ENCODE measurements around the gene SLC29A1.
"Not testable (repeated sequence)": the region's sequence is repeated elsewhere in the genome, so short reads cannot be mapped to it uniquely, and the experiment has no call there.

SLC29A1 gene

DNA sequence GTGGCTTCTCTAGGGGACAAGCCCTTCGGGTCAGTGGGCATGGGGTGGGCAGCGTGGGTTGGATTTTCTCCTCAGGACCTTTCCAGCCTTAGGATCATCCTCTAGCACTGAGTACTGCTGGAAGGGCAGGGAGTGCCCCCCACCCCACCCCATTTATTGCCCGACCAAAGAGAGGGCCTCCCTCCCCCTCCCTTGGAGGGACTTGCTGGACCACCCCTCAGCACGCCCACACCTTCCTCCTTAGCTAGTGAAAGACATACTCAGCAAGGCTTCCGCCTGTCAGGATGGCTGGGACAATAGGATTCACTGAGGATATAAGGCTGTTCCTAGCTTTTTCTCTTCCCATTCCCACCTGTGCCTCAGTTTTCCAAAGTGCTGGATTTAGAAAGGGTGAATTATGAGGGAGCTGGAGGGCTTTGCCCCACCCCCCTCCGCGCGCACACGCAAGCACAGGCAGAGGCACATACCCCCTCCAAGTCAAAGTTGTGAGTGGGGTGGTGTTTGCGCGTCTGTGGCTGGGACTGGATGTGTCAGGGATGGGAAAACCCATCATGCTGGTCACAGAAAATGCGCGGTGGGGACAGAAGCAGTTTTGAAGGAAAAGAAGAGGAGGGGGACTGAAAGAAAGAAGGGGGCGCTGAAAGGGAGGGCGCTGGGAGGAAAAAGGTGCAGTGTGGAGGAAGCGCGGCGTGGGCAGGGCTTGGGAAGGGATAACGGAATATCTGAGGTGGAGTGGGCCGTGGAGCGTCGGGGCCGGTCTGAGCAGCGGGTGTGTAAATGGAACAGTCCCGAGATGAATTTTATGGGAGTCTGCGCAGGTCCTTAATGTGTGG, 693 bp upstream of the SLC29A1 start:
- DNase-seq (ENCODE audit: low read depth) = no peak

DNA sequence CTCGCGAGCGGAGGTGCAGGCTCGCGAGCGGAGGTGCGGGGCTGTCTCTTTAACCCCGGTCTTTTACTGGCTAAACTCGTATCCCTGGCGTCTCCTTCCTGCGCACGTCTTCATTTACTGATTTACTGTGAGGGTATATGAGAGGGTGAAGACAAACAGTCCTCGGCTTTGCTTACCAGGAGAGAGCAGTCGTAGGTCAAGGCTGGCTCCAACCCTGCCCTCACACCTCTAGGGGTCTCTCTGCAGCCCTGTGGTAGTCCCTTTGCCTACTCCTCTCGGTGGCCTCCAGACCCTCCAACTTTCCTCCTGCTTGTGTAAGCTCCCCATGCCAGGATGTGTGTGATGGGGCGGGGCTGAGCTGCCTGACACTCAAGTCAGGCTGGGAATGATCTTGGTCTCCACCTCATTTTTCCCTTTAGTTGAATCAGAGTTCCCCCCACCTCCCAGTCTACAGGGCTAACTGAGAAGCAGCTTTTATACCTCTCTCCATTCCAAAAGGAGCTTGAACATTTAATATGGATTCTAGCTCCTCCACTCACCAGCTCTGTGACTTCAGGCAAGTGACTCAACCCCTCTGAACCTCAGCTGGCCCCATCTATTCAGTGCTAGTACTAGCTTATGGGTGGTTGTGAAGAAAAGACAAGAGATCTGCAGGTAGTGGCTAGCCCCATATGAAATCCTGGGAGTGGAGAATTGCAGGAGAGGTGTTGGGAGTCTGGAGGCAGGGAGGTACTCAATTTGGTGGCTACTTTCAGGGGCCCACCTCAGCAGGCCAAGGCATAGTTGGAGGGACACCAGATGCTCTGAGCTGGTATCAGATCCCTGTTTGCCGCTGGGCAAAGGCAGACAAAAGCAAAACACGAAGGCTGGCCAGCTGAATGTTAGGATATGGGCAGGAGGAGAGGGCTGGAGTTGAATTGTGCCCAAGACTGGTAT, 902 bp downstream of the SLC29A1 start:
- DNase-seq (ENCODE audit: low read depth) = no peak

DNA sequence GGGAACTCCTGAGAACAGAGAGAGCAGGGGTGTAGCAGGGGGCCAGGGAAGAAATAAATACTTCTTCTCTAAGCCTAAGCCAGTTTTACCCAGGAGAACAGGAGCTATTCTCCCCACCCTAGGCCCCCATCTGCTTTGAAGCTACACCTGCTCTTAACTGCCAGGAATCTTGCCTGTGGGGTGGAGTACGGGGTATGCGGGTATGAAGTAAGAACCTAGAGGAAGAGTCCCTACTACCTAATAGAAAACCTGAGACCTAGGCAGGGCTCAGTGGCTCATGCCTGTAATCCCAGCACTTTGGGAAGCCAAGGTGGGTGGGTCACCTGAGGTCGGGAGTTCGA, 1.5 kb downstream of the SLC29A1 start:
- DNase-seq (ENCODE audit: low read depth) = no peak

DNA sequence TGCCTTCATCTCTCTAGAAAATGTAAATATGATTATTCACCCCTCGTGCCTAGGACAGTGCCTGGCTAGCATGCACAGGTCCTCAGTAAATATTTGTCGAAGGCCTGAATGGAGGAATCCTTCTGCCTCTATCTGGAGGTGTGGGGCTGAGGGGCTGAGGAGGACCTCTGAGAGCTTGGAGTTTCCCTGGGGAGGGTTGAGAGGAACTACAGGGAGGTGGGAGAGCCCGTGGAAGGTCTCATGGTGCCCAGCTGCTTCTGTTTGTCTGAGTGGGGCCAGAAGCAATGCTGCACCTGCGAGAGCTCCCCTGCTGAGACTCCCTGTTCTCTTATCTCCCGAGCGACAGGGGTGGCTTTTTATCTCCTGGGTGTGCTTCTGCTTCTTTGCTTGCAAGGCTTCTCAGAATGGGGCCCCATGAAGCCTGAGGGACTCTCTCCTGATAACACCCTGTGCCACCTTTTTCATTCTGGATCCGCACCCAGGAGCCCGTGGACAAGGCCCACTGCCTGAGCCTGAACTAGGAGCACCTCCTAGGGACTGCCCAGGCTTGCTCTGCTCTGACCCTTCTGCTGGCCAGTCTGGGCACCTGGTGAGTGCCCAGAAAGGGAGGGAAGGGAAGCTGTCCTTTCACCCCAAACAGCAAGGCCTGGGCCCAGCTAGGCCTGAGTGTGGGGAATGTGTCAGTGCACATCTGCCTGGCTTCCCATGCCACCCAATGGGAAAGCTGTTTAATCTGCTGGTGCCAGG, 2.4 kb downstream of the SLC29A1 start:
- DNase-seq (ENCODE audit: low read depth) = no peak

DNA sequence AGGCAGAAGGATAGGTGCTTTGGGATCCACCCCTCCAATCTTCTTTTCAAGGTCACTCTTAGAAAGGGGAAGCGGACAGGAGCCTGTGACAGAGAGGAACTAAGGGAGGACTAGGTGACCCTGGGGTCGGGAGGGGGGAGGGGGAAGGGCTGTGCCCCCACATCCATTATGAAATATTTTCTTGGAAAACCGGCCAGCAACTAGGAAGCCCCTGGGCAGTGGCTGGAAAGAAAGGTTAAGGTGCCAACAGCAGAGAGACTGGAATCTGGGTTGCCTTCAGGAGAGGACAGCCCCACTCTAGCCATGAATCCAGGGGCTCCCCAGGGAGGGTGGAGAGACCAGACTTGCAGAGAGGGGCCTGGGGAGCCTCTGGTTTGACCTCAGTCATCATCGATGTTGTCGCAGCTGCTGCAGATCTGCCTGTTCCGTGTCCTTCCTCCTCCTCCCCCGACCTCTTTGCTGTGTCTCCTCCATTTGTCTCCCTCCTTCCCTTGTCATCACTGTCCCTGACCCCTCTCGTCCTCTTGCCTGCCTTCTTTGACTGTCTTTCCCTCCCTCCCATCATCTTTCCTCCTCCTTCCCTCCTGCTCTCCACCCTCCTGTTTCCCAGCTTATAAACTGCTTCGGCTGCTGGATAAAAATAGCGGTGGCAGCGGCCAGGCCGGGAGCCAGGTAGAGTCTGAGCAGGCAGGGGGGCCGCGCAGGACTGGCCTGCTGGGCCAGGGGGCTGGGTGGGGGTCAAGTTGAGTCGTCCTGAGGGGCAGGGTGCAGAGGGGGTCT, 3.2 kb downstream of the SLC29A1 start:
- no peak for DNase-seq (ENCODE audit: low read depth)

DNA sequence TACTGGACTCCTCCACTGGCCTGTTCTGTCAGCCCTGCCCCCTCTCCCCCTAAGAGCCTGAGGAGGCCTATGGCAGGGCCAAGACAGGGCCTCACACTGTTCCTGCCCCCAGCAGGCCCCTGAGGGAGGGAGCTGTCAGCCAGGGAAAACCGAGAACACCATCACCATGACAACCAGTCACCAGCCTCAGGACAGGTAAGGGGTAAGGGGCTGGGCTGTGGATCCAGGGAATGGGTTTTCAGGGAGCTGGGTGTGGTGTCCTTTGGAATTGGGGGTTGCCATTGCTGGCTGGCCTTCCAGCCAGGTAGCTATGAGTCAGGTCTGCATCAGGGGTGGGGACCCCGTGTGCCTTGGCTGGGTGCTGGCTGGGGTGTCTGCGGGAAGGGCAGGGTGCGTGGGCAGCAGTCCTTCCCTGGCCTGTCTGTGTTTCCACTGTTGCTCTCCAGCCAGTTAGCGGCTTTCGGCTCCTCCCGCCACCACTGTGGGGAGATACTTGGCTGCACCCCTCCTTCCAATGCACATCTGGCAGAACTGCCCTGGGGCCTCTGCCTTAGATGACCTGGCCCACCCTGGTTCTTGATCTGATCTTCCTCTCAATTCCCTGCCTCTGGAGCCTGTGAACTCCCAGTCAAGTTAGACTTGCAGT, 3.9 kb downstream of the SLC29A1 start:
- DNase-seq (ENCODE audit: low read depth) = no peak

DNA sequence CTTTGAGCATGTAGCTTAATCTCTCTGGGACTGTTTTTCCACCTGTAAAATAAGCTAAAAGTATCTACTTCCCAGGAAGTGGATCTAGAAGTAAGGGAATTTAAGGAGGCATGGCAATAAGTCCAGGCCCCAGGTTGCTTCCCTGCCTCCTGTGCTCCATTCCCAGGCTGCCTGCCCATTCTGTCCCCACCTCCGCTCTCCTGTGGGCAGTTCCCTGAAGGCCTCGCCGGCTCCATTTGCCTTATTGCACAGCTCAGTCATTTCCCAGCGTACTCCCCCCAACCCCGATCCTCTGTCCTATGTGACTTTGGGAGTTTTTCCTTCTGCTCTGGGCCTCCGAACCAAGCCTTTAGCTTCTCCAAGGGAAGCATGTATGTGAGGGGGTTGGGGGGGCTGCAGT, 4.6 kb downstream of the SLC29A1 start:
- DNase-seq (ENCODE audit: low read depth) = no peak

DNA sequence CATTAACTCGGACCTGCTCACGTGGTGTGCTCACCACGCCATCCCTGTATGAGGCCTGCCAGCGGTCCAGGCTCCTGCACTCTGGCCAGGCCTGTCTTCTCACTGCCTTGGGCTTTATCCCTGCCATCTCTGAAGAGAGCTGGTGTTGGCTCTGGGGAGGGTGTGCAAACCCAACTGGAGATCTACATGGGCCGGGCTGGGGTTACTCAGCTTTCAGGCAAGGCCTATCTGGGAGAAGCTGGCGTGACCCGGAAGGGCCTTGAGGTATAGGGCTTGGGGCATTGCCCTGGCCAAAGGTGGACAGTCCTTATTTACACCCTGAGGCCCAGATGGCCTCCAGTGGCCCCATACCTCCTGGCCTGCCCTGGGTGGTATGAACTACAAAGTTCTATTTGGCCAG, 5.0 kb downstream of the SLC29A1 start:
- no peak for DNase-seq (ENCODE audit: low read depth)

DNA sequence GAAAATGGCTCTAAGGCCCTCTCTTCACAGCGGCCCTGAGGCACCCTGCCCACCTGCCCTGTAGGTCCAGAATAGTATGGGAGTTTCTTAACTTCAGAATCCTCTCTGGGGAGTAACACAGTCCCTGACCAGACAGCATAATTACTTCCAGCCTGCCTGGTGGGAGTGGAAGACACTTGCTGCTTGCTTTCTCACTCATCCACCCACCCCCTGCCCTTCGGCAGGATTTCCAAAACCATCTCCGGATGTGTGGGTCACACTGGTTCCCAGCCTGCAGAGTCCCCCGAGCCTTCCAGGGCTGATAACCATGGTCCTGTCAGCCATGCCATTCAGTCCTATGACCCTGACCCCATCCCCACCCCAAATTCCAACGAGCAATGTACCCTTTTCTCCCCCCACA, 5.4 kb downstream of the SLC29A1 start:
- DNase-seq (ENCODE audit: low read depth) = no peak

DNA sequence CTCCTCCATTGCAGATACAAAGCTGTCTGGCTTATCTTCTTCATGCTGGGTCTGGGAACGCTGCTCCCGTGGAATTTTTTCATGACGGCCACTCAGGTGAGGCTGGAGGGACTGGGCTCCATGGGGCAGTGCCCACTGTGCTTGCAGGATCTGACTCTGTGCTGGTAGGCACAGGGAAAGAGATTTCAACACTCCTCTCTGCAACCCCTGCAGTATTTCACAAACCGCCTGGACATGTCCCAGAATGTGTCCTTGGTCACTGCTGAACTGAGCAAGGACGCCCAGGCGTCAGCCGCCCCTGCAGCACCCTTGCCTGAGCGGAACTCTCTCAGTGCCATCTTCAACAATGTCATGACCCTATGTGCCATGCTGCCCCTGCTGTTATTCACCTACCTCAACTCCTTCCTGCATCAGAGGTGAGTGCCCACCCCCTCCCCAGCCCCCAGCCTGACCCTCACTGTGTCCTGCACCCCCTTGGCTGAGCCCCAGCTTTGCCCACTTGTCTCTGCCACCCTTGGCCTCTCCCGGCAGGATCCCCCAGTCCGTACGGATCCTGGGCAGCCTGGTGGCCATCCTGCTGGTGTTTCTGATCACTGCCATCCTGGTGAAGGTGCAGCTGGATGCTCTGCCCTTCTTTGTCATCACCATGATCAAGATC, 6.1 kb downstream of the SLC29A1 start:
- no peak for DNase-seq (ENCODE audit: low read depth)

DNA sequence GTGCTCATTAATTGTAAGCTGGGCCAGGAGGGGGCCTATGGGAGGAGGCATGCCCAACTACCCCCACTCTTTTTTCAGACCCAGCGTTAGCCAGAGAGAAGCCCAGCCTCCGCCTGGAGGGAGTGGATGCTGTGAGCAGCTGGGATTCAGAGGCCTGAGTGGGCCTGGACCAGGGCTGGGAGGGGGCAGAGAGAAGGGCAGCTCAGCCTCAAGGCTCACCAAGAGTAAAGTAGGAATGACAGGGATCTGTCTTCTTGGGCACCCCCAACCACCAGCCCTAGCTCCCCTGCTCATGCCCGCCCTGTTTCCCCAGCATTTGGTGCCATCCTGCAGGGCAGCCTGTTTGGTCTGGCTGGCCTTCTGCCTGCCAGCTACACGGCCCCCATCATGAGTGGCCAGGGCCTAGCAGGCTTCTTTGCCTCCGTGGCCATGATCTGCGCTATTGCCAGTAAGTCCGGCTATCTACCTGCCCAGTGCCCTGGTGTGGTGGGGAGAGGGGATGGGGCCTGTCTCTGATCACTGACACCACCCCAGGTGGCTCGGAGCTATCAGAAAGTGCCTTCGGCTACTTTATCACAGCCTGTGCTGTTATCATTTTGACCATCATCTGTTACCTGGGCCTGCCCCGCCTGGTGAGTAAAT, 6.8 kb downstream of the SLC29A1 start:
- no peak for DNase-seq (ENCODE audit: low read depth)

DNA sequence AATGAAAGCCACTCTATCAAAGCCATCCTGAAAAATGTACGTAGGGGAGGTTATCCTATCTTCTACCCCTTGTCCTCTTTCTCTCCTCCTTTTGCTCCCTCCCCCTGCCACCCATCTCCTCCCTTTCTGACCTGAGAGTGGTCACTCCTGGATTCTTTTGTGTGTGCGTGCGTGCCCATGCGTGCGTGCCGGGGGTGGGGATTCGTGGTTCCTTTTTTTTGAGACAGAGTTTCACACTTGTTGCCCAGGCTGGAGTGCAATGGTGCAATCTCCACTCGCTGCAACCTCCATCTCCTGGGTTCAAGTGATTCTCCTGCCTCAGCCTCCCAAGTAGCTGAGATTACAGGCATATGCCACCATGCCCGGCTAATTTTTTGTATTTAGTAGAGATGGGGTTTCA, 8.0 kb downstream of the SLC29A1 start:
- not testable (repeated sequence) for DNase-seq (ENCODE audit: low read depth)

DNA sequence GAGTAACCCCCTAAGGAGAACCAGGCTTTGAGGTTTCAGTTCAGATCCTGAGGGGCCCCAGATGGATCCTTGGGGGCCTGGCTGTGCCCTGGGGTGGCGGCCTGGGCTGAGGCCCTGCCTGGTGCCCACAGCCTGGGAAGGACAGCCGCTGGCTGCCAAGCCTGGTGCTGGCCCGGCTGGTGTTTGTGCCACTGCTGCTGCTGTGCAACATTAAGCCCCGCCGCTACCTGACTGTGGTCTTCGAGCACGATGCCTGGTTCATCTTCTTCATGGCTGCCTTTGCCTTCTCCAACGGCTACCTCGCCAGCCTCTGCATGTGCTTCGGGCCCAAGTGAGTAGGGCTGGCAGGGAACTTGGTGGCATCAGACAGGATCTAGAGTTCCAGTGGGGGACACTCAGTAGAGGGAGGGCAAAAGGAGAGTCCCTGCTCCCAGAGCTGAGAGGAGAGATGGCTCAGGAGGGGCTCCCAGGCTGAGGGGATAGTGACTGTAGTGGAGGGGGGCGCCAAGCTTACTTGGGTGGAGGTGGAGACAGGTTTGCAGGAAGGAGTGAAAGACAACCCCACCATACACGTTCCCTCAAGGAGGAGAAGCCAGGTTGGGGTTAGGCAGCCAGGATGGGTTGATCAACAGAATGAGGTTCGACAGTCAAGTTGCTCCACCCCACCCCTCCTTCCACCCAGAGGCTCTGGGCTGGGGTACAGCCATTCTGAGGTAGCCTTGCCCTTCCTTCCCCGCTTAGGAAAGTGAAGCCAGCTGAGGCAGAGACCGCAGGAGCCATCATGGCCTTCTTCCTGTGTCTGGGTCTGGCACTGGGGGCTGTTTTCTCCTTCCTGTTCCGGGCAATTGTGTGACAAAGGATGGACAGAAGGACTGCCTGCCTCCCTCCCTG, 9.5 kb downstream of the SLC29A1 start:
- no peak for DNase-seq (ENCODE audit: low read depth)

DNA sequence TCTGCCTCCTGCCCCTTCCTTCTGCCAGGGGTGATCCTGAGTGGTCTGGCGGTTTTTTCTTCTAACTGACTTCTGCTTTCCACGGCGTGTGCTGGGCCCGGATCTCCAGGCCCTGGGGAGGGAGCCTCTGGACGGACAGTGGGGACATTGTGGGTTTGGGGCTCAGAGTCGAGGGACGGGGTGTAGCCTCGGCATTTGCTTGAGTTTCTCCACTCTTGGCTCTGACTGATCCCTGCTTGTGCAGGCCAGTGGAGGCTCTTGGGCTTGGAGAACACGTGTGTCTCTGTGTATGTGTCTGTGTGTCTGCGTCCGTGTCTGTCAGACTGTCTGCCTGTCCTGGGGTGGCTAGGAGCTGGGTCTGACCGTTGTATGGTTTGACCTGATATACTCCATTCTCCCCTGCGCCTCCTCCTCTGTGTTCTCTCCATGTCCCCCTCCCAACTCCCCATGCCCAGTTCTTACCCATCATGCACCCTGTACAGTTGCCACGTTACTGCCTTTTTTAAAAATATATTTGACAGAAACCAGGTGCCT, 10.2 kb downstream of the SLC29A1 start:
- DNase-seq (ENCODE audit: low read depth) = no peak

DNA sequence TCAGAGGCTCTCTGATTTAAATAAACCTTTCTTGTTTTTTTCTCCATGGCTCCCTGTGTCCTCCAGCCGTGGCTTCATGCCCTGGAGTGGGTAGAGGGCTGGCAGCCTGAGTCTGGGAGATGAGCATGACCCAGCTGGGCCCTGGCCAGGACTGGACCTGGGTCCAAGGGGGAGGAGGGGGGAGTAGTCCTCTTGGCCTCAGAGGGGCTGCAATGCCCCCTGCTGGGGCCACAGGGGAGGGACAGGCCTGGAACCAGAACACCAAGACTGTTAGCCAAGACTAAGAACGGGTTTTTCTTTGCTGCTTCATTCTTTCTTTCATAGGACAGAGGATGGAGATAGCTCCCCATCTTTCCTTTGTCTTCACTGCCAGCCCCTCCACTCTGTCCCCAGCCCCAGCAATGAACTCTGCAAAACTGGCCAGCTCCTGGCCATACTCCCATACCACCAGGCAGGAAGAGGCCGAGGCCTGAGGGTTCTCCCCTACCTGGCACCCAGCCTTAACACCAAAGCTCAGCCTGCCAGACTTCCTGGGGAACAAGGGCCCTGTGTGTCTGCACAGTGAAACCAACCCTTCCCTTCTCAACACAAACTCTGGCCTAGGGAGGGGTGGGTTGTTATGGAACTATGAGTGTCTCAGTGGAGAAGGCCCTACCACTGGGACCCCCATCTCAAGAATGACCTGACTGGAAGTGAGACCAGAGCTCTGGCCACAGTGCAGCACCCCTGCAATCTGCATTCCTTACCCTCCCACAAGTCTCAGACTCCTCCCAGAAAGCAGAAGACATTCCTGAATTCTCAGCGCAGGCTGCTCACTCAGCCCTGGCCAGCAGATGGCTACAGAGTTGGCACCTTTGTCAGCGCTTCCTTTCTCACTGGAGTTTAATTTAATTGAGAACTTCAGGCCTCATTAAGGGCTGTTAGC, 11.0 kb downstream of the SLC29A1 start:
- no peak for DNase-seq (ENCODE audit: low read depth)

DNA sequence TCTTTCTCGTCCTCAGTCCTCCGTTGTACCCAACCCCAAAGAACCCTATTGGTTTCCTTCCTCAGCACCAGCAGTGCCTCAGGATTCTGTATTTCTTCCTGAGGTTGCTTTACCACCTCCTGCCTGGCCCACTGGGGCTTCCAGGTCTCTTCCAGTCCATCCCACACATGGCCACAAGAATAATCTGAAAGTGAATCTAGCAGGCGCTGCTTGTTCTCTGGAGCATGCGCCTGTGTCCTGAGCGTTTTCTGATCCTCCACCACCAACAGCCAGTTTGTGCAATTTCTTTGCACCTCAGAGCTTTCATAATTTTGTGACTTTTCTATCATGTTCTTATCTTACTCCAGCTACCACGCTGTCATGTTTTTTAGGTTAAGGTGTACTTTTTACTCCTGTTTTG, 11.9 kb downstream of the SLC29A1 start:
- no peak for DNase-seq (ENCODE audit: low read depth)

DNA sequence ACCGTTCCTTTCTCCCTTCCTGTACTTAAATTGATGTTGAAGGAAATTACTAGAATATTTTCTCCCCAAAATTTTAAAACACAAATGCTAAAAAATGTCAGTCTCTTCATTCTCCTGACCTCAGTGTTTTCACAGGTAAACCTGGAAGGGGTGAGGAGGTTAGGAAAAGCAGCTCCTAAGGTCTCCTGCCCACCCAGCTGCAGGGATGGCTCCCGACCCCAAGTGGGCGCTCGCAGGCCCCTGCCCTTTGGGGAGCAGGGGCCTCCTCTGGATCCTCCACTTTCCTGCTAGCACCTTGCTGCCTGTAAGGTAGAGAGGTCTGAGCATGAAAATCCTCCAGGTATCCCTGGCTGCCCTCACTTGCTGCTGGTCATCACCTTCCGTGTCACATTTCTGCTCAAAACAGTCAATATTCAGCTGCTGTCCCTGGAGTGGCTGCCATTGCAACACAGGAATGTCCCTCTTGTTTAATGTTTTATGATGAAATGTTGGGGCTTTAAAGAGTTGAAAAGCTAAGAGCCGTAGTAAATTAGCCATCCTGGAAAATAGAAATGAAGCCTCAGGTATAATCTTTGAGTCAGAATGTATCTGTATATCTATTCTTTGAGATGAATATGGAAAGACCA, 12.6 kb downstream of the SLC29A1 start:
- no peak for DNase-seq (ENCODE audit: low read depth)

Measured in HS-27A (cell line).